ENCODE measurements around the gene ILF2.
A peak's percentile ranks its signal among the peaks of the same experiment; 100 is the strongest.
"Not testable (repeated sequence)": the region's sequence is repeated elsewhere in the genome, so short reads cannot be mapped to it uniquely, and the experiment has no call there.

The ILF2 gene

DNA sequence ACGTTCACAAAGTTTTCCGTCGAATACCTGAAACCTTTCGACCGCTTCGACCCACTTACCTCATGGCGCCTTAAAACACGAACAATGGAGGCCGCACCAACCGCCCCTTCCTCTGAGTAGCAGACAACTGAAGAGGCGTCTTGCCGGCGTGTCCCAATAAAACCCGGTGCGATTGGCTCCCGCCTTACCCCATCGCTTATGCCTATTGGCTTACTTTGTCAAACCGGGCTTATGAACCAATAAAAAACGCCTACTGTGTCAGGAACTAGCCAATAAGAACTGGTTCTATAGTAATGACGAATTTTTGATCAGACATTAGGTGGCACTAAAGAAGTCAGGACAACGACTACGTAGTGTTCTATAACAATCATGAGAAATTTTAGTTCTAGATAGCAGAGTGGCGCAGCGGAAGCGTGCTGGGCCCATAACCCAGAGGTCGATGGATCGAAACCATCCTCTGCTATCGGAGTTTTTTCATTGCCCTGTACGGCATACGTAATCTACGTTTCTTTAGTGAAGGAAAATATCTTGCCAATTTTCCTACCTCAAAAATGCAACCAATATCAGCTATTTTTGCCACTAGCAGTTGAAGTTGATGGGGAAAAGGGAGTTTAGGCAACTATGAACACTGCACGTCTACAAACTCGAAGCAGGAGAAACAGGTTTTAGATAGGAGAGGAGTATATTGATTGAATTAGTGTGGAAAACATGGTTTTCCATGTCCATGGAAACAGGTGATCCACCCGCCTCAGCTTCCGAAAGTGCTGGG, at the start of gene ILF2:
Gene ILF2, minus strand, starts transcription at position 135 of the 769 bp plus-strand sequence. Its CDS starts 71 bp downstream, at position 64.
- peak; percentile 100 for DNase-seq

DNA sequence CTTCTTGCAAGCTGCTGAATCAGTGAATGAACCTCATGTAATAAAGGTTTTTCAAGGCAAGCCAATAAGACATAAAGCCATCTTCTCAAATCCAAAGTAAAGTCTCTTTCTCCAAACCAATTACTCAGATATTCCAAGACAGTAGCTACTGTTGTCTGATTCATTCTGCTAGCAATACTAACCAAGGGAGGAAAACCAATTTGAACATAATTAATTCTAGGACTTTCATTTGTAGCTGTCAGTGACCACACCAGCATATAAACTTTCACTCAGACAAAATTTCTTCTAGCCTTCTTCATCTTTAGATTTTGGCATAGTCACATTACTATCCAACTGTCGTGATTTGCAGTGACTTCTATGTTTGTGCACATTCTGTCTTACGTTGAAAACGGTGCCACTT, 46.5 kb upstream of the ILF2 start:
- DNase-seq: no peak

DNA sequence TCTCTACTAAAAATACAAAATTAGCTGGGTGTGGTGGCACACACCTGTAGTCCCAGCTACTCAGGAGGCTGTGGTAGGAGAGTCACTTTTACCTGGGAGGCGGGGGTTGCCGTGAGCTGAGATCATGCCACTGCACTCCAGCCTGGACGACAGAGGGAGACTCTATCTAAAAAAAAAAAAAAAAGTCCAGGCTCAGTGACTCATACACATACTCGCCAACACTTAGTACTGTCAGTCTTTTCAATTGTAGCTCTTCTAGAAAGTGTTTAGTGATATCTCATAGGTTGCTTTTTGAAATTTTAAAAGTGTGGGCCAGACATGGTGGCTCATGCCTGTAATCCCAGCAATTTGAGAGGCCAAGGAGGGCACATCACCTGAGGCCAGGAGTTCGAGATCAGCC, 45.4 kb upstream of the ILF2 start:
- DNase-seq: not testable (repeated sequence)

DNA sequence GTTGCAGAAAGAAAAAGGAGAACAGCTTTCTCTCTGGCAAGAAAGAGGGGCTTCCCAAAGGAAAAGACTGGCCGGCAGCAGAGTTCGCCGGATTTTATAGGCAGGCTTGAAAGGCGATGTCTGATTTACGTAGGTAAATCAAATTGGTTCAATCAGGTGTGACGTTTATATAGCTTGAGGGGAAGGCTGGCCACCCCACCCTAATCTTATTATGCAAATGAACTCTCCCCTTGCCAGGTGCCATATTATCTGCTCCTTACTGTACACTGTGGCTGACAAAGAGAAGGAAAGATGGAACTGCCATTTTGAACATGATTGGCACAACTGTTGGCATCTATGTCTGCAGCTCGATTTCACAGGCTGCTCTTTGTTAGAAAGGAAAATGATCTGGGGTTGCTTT, 40.2 kb upstream of the ILF2 start:
- DNase-seq: no peak

DNA sequence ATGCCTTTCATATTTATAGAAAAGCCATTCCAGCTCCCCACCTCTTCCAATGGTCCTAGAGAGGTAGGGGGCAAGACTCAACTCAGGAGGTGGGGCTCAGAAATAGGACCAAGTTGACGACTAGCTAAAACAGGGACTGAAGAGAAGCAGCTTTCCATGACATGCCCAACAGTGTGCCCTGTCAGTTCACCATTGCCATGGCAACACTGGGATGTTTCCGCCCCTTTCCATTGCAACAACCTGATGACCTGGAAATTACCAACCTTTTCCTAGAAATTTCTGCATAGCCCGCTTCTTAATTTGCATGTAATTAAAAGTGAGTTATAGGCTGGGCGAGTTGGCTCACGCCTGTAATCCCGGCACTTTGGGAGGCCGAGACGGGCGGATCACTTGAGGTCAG, 34.7 kb upstream of the ILF2 start:
- no peak for DNase-seq

DNA sequence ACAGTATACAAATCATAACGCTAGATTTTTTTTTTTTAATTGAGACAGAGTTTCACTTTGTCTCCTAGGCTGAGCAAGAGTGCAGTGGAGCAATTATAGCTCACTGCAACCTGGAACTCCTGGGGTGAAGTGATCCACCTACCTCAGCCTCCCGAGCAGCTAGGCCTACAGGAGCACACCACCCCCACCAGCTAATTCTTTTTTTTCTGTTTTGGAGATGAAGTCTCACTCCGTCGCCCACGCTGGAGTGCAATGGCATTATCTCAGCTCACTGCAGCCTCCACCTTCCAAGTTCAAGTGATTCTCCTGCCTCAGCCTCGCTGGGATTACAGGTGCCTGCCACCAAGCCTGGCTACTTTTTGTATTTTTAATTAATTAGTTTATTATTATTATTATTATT, 29.0 kb upstream of the ILF2 start:
- DNase-seq: no peak

DNA sequence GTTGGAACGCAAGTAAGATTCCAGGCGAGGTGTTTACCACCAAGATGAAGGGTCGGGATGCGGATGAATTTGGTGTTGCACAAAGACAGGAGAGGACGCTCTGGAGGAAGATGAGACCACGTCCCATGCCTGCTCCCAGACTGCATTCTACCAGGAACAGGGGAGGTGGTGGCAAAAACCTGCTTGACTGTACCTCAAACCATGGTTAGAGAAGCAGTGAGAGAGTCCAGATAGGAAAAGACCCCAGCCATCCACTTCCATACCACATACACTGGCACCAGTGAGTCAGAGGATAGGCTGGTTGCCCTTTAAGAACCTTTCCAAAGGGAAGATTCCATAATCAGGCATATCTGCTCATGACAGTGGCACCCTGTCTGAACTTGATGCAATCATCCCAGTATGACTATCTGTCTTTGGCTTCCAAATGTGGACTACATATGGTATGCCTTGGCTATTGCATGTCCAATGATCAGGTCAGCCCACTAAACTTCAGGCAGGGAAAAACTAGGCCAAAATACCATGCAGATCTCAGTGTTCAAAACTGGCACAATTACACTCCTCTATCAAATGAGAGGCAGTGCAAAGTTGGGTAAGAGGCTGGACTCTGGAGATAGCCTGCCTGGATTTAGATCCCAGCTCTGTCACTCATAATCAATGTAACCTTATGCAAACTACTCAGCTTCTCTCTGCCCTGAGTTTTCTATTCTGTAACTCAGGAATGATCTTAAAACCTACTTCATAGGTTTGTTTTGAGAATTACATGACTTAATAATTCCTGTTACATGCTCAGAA, 28.3 kb upstream of the ILF2 start:
- DNase-seq: no peak

DNA sequence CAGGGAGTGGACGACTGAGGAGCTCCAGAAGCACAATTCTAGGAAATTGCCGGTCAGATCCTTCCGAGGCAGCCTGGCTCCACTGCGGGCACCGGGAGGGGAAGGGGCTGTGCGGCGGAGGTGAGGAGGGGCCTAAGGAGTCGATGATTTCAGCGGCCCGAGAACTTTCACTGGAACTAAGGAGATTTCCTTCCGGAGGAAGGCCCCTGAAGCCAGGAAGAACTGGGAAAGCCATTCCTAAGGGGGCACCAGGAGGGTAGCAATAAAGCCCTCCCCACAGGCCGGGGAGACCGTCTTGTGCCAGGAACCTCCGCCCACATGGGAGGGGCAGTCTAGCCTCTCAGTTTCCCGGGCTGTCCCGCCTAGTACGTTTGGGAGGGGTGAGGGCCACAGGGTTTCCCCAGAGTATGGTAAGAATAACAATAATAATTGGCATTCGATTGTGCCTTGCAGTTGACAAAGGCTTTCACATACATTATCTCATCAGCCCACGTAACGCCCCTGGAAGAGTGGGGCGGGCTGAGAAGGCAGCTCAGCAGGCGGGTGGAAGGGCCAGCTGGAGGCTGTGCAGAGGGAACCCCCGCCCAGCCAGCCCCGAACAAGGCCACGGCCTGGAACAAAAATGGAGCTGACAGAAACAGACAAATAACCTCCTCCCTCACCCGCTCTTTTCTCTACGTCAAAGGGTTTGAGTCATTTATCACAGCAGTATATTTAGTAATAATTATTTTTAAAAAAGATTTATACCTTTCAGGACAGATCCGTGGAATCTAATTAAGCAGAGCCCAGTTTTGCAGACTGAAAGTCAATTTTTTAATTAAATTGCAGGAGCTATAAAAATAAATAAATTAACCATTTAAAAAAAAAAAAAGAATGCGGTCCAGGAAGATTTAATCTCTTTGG, 27.5 kb upstream of the ILF2 start:
- DNase-seq: peak; percentile 83

DNA sequence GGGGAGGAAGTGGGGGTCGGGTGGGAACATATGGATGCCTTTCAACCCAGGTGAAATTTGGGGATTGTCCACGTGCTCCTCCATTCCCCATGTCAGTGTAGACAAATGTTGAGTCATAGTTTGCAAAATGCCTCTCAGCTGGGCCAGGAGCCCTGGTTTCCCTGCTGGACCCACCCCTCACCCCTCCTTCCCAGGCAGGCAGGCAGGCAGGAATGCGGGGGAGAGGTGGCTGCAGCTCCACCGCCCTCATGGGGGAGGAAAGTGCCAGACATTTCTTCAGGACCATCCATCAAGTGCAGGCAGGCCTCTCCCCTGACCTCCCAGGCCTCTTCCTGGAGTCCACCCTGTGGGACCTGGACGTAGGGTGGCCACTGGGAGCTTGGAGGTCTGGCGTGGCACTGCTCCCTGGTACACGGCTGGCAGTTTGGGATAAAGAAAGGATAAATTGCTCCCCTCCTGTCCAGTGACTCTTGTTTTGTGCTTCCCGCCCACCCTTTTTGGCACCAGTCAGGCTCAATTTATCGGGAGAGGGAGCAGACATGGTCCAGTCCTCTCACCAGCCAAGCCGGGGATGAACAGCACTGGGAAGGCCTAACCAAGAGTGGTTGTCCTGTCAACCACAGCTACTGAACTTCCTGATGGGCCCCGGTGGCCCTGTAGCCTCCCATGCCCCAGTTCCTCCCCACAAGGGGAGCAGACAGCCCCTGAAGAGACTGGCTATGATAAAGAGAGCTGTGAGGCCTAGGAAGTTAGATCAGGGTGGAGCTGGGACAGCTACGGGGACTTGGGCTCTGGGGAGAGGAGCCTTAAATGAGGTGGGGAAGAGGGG, 26.6 kb upstream of the ILF2 start:
- peak; percentile 58 for DNase-seq

DNA sequence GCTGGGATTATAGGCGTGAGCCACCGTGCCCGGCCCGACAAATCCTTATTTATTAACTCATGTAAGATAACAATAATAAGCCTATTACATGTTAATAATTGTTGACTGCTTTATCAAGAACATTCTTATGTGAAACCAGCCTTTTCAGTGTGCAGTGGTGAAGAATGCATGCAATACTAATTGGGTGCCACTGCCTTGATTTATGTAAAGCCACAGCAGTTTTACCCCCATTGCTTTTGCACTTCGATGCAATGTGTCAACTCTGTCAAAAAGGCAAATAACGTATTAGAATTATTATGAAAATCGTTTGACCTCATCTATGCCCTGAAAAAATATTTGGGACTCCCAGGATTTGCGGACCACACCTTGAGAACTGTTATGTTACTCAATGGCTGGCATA, 25.9 kb upstream of the ILF2 start:
- no peak for DNase-seq

DNA sequence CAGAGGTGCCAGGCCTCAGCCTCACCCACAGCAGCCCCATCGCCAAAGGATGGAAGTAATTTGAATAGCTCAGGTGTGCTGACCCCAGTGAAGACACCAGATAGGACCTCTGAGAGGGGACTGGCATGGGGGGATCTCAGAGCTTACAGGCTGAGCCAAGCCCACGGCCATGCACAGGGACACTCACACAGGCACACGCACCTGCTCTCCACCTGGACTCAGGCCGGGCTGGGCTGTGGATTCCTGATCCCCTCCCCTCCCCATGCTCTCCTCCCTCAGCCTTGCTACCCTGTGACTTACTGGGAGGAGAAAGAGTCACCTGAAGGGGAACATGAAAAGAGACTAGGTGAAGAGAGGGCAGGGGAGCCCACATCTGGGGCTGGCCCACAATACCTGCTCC, 22.7 kb upstream of the ILF2 start:
- no peak for DNase-seq

DNA sequence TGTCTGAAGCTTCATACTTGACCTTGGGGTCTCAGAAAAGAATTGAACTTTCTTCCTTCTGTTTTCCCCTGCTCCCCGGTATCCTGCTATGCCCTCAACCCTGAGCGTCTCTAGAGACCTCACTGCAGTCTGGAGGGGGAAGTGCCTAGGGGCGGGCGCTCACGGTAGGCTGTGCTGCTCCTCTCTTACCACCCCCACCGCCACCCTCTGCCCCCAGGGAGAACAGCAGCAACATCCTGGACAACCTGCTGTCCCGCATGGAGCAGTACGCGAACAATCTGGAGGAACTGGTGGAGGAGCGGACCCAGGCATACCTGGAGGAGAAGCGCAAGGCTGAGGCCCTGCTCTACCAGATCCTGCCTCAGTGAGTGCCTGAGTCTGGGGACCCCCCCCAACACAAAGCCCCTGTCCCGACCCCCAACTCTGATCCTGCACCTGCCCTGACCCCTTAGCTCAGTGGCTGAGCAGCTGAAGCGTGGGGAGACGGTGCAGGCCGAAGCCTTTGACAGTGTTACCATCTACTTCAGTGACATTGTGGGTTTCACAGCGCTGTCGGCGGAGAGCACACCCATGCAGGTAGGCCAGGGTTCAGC, 18.0 kb upstream of the ILF2 start:
- no peak for DNase-seq

DNA sequence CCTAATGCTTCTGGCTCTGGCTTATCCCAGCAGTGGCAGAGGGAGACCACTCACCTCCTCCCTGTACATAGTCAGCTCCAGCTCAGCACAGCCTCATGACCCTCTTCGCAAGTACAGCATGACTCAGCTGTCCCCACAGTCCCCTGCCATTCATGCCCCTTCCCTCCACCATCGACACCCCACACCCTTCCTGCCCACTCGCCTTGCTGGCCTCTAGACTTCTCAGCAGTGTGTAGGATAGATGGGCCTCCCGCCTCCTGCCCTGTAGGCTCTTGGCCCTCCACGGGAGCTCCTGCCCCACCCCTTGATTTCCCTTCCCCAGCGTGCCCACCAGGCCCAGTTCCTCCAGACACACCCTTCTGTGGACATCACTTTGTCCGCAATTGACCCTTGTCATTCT, 17.5 kb upstream of the ILF2 start:
- DNase-seq: no peak

DNA sequence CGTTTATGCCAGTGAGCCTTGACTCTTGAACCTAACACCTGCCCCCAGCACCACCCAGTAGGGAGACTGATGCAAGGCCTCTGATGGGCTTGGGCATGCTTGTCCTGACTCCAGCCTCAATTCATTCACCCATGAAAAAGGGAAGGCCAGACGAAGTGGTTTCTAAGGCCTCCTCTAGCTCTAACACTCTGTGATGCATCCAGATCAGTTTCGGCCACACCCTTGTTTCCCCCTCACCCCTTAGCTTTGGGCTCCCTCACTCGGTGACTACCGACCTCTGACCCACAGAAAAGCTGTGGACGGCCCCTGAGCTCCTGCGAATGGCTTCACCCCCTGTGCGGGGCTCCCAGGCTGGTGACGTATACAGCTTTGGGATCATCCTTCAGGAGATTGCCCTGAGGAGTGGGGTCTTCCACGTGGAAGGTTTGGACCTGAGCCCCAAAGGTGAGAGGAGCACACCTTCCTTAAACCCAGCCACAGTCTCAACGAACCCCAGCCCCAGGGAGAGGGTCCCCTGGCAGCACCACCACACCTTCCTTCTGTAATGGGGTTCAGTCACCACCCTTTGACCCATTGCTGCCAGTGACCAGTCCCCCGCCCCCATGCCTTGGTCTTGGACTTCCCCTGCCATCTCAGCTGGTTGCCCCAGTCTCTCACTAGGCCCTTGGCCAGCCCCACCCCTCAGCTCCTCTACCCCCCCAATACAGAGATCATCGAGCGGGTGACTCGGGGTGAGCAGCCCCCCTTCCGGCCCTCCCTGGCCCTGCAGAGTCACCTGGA, 16.7 kb upstream of the ILF2 start:
- no peak for DNase-seq

DNA sequence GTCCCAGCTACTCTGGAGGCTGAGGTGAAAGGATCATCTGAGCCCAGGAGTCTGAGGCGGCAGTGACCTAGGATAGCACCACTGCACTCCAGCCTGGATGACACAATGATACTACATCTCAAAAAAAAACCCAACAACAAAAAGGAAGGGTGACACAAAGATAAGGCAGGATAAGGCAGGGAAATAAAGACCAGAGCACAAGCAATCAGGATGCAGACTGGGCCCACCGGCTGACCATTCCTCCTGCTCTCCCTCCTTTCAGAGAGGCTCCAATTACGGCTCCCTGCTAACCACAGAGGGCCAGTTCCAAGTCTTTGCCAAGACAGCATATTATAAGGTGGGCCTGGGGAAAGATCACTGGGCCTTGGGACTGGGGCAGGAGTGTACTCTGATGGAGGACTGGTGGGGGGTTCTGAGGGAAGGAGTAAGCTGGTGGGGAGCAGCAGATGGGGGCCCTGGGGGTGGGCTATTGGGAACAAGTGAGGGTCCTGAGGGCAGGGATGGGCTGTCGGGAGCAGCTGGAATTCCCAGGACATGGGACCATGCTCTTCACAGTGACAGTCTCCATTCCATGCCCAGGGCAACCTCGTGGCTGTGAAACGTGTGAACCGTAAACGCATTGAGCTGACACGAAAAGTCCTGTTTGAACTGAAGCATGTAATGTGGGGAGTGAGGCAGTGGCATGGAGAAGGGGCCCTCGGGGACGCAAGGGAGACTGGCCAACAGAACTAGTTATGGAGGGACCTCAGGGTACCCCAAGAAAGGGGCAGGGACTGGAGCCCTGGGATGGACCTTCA, 14.9 kb upstream of the ILF2 start:
- no peak for DNase-seq

DNA sequence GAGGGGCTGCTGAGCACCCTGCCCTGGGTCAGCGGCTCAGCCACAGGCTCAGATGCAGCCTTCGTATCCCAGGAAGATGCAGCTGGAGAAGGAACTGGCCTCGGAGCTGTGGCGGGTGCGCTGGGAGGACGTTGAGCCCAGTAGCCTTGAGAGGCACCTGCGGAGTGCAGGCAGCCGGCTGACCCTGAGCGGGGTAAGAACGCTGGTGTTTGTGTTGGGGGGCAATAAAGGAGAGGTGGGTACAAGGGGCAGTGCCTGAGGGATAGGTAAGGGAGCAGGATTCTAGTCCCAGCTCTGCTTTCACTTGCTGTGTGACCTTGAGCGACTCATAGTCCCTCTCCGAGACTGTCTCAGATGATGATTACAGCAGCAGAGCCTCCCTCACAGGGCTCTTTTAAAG, 14.1 kb upstream of the ILF2 start:
- DNase-seq: no peak

DNA sequence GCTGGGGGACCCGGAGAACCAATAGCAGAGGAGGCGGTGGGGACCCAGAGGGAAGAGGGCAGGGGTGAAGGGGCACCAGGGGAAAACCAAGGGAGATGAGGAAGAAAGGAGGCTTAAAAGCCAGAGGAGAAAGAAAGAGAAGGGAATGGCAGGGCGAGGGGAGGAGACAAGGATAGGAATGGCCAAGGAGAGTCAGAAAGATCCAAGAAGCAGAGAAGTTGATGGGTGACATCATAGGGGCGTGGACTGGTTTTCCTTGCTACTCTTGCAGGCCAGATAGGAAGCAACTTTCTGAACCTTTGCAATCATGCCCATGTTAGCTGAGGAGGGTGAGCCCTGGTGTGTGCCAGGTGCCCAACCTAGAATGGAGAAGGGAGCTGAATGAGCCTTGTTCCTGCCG, 13.1 kb upstream of the ILF2 start:
- no peak for DNase-seq

DNA sequence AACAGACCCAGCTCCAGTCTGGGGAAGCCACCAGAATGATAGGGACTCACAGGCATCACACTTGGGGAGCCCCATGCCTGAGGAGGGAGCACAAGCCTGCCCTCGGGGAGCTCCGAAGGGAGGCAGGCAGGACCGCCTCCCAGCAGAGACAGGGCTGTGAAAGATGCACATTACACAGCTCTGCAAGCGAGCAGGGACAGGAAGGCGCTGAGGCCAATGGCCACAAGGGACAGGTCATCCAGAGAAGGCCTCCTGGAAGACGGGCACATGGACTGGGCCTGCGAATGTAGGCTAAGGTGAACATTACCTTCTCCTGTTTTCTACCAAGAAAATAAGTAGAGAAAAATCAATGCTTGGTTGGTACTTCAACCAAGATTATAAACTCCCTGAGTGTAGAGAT, 11.9 kb upstream of the ILF2 start:
- no peak for DNase-seq

DNA sequence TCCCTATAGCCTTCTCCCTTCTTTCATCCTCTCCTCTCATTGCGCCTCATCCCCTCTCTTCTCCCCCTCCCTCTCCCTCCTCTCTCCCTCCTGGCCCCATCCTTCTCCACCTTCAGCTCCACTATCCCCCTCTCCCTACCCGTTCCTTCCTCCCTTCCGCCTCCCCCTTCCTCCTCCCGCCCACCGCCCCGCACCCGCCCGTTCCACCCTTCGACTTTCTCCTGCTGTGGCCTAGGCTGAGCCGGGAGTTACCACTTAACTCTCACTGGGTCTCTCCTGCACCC, 9.3 kb upstream of the ILF2 start:
- DNase-seq: no peak

DNA sequence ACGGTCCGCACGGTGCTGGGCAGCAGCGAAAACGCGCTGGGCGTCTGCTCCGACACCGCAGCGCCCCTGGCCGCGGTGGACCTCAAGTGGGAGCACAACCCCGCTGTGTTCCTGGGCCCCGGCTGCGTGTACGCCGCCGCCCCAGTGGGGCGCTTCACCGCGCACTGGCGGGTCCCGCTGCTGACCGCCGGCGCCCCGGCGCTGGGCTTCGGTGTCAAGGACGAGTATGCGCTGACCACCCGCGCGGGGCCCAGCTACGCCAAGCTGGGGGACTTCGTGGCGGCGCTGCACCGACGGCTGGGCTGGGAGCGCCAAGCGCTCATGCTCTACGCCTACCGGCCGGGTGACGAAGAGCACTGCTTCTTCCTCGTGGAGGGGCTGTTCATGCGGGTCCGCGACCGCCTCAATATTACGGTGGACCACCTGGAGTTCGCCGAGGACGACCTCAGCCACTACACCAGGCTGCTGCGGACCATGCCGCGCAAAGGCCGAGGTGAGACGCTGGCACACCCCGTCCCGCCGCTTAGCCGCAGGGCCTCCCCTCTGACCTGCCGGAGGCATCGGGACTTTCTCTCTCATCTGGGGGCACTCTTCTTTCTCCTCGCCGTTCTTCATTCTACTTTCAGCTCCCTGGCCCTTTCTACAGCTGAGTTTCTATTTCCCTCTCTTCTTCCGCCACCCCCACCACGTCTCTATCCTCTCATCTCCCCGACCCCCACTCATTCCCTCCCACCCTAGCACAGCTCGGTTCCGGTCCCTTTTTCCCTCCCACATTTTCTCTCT, 8.7 kb upstream of the ILF2 start:
- DNase-seq: peak; percentile 52
